HepG2 (cell line): Measurements from ENCODE around the gene KCNMA1. TPM values are rescaled to one million over a fixed set of nuclear protein-coding genes. Genes with fewer than 3 reads are reported as not detected.

Experiments used
- MAX ChIP-seq: IDR thresholded peaks from 2 replicates; pipeline ENCODE4 v1.6.1; 2012; ENCODE audit warnings: inconsistent platforms
- PRDM10 ChIP-seq: sonication (generic); formaldehyde crosslinking; IDR thresholded peaks from 2 replicates; pipeline ENCODE4 v1.4.0; 2020; ENCODE audit warnings: low read depth, missing genetic modification reagents
- SNAPC4 ChIP-seq: sonication (generic); formaldehyde crosslinking; IDR thresholded peaks from 2 replicates; pipeline ENCODE4 v1.4.0; 2020; ENCODE audit warnings: mild to moderate bottlenecking, missing genetic modification reagents
- SOX6 ChIP-seq, 2 experiments: fragments of 450-650 bp in 1 of 2; sonication (generic) in 1 of 2; formaldehyde crosslinking in 1 of 2; IDR thresholded peaks; 2 replicates each; pipeline versions ENCODE4 v1.4.0 to v1.6.1; 2017 to 2020; ENCODE audit warnings: antibody characterized with exemption in 1 of 2, mild to moderate bottlenecking in 1 of 2, missing genetic modification reagents in 1 of 2
- ZNF878 ChIP-seq: sonication (generic); formaldehyde crosslinking; IDR thresholded peaks from 2 replicates; pipeline ENCODE4 v1.8.1; 2023; ENCODE audit warnings: mild to moderate bottlenecking, missing genetic modification reagents, moderate library complexity
- polyA plus RNA-seq, 8 experiments: library from polyadenylated mRNA; depleted of rRNA in 3 of 8; stranded (reverse) in 7 of 8; unstranded in 1 of 8; fragments of >200 nt; fragmentation: Illumina TruSeq in 4 of 8; extraction: Trizol in 4 of 8; gene quantifications; 2 replicates each; pipeline versions ENCODE4 v1.2.1 to v1.2.3, GENCODE V29; 2011 to 2016; ENCODE audit warnings: low read depth in 4 of 8, missing spikeins in 1 of 8, mixed read lengths in 1 of 8; ENCODE audit not compliant: insufficient read depth in 1 of 8
- total RNA-seq, 5 experiments: library from RNA; depleted of rRNA; stranded (reverse); fragments of >200 nt; fragmentation: Illumina TruSeq; extraction: Trizol; gene quantifications; 2 replicates each; pipeline ENCODE4 v1.2.3, GENCODE V29; 2016; ENCODE audit warnings: low read depth in 1 of 5

Gene KCNMA1
- total and polyA plus RNA-seq, 2 of the 13 experiments (the other 11 are each of a cell fraction or from before 2014, with no cell fraction given), result 0.02 TPM; not detected in 1

- TF ChIP-seq PRDM10 (no peak), ZNF878 (CRISPR knock-in tag) (no peak), SOX6 (IDR thresholded peaks at IDR 0.05) (no peak), SOX6 (CRISPR knock-in tag; IDR thresholded peaks at IDR 0.05) (no peak), MAX (no peak), SNAPC4 (no peak)
Measured at GRCh38 chr10:77452952-77453564, 184.6 kb downstream of the KCNMA1 start (continued).
